RPMI8226 (cell line): Measurements from ENCODE around the gene ORAI2.
"Not testable (repeated sequence)": the region's sequence is repeated elsewhere in the genome, so short reads cannot be mapped to it uniquely, and the experiment has no call there.

ENCODE experiments used
- DNase-seq: peaks from one replicate; pipeline ENCODE4 v3.0.0-alpha.2; 2015

ORAI2 gene

DNA sequence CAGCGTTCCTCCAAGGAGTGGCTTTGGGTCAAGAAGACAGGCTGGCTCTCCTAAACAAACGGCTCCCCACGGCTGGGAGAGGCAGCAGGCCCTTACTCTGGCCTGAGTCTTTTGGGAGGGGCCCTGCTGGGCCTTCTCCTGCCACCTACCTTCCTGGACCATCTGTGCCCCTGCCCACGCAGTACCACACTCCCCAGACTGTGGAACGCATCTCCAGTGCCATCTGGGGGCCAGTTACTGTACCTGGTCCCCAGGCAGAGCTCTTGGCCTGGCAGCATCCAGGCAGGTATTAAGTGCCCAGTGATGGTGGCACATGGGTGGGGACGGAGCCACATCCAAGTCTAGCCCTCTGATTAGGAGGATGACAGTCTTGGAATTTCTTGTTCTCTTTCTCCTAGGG is 16.9 kb downstream of the ORAI2 start:
- peak; percentile 86 for DNase-seq

DNA sequence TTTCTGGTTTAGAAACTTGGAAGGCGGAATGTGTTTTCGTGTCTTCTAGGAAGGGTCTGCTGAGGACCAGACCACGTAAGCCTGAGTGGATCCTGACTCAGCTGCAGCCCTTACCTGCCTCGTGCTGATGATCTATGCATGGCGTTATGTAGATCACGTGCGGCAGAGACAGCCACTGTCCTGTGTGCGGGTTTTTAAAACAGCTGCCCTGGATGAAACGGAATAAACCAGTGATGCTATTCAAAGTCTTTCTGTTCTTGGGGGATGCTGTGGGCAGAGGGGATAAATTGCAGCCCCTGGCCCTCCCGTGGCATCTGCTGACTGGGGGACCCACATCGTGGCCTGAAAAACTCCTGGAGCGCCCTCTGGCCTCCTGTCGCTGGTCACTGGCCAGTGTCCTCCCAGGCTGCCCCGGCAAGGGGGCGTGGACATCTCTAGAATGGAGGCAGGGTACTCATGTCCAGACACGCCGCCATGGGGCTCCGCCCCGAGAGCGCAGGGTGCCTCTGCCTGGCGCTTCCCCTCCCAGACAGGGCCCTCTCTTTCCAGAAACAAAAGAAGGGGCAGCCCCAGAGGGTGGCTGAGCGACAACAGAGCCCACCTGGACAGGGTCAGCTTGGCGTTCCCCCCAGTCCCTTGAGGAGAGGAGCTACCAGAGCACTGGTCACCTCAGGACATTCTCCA is 18.1 kb downstream of the ORAI2 start:
- peak; percentile 92 for DNase-seq

DNA sequence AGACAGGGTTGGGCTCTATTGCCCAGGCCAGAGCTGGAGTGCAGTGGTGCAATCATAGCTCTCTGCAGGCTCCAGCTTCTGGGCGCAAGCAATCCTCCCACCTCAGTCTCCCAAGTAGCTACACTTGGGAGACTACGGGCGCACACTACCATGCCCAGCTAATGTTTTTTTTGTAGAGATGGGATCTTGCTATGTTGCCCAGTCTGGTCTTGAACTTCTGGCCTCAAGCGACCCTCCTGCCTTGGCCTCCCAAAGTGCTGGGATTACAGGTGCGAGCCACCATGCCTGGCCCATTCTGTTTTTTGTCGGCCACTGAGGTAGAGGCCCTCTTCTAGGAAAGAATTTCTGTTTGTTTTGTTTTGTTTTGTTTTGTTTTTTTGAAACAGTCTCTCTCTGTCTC is 19.1 kb downstream of the ORAI2 start:
- no peak for DNase-seq

DNA sequence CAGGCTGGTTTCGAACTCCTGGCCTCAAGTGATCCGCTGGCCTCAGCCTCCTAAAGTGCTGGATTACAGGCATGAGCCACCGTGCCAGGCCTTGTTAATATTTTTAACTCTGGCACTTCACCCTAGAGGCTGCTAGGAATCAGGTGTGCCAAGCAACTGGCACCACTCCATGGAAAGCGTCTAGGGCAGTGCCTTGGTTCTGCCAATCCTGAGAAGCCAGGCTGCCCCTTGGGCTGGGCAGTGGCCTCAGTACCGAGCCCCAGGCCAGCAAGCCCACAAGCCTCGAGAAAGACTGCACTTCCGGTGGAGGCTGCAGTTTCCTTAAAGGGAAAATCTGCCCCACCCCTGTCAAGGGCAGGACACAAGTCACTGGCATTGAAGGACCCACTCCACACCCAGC is 19.9 kb downstream of the ORAI2 start:
- no peak for DNase-seq

DNA sequence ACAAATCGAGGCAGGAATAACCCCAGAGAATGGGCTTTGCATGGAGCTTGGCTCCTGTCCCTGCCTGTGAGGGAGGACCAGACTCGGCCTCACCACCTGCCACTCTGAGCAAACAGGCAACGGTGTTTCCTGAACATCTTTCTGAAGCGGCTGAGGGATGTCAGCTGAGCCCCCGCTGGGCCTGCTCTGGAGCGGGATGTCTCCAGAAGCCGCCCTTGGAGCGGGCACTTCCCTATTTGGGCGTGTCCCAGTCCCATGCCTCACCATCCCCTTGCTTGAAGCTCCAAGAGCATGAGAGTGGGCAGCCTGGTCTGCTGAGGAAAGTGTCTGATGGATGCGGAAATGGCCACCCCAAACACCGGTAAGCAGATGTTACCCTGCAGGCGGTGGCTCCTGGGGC is 21.1 kb downstream of the ORAI2 start:
- DNase-seq: no peak

DNA sequence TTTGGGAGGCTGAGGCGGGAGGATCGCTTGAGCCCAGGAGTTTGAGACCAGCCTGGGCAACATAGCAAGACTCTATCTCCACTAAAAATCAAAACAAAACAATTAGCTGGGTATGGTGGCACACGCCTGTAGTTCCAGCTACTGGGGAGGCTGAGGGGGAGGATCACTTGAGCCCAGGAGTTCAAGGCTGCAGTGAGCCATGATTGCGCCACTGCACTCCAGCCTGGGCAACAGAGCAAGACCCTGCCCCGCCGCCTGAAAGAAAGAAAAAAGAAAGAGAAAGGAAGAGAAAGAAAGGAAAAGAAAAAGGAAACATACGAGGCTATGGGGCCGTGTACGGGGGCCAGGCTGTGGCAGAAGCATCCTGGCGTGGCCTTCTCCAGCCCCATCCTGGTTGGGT is 21.6 kb downstream of the ORAI2 start:
- not testable (repeated sequence) for DNase-seq

DNA sequence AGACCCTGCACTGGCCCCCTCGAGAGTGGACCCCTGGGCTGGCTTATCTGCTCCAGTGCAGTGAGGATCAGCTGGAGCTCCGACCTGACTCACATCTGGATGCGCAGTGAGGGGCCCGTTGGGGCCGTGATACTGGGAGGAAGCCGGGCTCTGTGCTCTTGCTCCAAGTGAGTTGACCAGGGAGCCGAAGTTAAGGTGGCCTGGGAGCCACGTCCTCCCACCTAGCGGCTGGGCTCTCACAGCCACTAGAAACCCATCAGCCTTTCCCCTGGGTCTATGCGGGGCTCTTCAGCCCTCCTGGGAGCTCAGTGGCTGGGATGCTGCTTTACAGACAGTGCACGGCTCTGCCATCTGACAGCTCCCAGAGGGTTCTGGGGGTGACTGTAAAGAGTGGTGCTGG is 22.2 kb downstream of the ORAI2 start:
- no peak for DNase-seq

DNA sequence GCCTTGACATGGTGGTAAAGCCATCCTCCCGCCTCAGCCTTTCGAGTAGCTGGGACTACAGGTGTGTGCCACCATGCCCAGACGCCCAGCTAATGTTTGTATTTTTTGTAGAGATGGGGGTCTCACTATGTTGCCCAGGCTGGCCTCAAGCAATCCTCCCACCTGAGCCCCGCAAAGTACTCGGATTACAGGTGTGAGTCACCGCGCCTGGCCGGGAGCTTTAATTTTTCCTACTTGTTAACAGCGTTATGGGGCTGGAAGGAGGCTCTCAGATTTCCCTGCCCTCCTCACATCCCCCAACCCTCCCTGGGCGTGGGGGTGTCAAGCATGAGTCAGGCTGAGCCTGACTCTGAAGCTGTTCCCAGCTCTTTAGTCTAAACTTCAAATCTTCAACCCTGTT is 23.0 kb downstream of the ORAI2 start:
- DNase-seq: no peak

DNA sequence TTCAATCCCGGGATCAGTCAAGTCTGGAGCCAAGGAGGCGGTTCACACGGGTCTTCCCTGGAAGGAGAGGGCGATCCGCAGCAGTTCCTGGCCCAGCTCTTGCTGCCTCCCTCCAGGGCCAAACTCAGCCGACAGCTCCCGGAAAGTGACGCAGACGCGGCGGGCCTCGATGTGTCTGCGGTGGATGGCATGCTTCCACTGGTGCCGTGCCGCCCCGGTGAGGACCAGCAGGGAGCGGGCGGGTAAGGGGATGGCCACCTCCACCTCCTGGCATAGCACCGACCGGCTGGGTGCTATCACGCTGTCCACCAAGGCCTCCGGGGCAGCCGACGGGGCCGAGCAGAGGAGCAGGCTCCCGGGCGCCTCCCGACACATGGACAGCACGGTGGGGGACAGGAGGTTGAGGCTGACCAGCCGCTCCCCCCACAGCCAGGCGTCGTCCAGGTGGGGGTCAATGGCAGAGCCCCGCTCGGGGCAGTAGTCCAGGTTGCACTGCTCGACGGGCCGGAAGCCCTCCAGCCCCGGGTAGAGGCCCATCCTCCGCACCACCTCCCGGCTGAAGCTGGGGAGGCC is 24.1 kb downstream of the ORAI2 start:
- no peak for DNase-seq

DNA sequence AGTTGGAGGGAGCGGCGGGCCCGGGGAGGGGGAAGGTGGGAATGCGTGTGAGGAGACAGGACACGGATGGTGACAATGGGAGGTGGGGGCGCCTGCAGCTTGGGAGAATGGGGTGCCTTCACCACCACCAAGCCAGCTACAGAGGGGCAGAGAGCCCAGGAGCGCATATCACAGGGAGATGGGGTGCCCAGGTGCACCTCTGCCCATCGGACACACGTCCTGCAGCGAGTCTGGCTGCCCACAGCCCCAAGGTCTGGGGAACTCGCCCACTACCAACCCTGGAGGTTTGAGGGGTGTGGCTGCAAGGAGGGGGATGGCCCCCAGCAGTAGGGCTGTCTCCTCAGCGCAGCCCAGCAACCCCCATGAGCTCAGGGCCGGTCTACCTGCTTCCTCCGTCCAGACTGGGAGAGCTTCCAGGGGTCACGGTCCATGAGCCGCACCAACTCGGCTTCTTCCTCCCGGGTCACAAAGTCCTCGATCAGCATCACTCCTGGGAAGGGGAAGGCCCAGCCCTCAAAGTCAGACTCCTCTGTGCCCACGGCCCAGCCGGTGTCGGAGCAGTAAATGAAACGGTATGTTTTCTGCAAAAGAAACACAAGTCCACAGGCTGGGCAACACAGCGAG is 26.0 kb downstream of the ORAI2 start:
- no peak for DNase-seq

DNA sequence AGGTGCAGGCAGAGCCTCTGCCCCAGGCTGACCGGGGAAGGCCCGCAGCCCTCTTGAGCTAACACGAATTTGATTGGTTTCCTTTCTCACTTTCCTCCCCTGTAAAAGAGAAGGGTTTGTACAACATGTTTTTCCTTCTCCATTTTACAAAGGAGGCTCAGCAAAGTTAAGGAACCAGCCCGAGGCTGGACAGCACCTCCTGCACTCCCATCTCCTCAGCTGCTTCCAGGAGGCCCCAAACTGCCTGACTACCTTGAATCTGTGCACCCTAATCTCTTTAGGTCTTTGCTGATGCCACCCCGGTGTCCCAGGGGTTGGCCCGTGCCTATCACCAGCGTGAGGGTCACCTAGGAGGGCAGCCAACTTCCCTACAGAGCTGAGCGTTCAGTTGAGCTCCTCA is 27.1 kb downstream of the ORAI2 start:
- no peak for DNase-seq

DNA sequence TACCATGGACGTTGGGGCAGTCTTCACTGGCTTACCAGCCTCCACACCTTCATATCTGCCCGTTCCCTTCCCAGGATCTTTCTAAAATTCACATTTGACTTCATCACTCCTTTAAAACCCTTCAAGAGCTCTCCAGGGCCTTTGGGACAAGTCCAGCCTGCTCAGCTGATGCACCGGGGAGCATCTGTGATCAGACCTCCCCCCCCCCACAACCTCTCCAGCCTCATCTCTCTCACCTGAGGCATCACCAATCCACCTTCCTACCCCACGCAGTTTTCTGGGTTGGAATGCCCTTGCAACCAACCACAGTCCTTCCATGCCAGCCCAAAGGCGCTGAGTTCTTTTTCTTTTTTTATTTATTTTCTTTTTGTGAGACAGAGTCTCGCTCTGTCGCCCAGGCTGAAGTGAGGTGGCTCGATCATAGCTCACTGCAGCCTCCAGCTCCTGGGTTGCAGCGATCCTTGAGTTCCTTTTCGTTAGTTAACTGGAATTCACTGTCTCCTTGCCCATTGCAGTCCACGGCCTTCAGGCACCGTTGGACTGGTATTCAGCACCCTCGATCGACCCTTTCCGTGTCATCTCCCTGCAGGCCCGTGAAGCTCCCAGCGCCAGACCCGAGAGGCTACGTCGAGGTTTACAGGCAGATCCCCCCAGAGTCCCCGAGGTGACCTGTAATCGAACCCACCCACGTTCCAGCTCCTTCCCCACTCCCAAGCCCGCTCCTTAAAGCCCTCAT is 30.6 kb downstream of the ORAI2 start:
- DNase-seq: peak; percentile 36

DNA sequence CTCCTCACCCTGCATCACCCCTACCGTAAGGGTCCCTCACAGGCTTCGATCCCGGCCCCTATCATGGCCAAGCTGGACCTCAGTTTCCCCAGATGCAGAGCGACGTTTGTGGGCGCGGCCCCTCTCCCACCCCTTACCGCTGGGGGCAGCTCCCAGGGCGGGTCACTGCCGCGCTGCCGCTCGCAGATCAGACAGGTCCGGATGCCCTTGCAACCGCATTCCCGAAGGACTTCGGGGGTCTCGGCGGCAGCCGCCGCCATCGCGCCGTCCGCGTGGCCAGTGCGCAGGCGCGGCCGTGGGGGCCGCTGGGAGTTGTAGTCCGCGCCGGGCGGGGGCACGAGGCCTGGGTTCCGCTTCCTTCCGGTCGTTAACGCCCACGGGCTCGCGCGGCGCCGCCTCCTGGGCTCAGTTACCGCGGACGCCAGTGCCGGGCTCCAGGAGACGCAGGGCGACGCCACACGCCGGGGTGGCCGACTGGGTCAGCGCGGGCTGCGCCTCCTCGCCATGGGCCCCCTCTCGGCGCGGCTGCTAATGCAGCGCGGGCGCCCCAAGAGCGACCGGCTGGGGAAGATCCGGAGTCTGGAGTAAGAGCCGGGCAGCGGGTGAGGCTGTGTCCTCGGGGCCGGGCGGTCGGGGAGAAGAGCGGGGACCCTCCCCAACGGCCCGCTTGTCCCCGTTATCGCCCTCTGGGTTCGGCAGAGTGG is 31.4 kb downstream of the ORAI2 start, which contains the start of the genes ALKBH4 and LRWD1:
ALKBH4 (minus strand) TSS at position 287 of the 704 bp plus-strand sequence; CDS start at position 260, 27 bp downstream.
LRWD1 (plus strand) TSS at position 408 of the 704 bp plus-strand sequence; CDS start at position 505, 97 bp downstream.
- peak; percentile 98 for DNase-seq

DNA sequence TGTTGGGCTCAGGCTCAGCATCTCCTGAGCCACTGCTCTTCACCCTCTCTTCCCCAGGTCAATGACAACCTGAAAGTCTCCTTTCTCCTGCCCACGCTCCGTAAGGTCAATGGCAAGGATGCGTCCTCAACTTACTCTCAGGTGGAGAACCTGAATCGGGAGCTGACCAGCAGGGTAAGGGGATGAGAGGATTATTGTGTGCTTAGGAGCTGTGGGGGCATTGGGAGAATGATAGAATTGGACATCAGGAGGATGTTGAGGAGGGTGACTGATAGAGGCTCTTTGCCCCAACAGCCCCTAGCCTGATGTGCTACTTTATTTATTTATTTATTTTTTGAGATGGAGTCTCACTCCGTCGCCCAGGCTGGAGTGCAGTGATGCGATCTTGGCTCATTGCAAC is 32.7 kb downstream of the ORAI2 start:
- no peak for DNase-seq

DNA sequence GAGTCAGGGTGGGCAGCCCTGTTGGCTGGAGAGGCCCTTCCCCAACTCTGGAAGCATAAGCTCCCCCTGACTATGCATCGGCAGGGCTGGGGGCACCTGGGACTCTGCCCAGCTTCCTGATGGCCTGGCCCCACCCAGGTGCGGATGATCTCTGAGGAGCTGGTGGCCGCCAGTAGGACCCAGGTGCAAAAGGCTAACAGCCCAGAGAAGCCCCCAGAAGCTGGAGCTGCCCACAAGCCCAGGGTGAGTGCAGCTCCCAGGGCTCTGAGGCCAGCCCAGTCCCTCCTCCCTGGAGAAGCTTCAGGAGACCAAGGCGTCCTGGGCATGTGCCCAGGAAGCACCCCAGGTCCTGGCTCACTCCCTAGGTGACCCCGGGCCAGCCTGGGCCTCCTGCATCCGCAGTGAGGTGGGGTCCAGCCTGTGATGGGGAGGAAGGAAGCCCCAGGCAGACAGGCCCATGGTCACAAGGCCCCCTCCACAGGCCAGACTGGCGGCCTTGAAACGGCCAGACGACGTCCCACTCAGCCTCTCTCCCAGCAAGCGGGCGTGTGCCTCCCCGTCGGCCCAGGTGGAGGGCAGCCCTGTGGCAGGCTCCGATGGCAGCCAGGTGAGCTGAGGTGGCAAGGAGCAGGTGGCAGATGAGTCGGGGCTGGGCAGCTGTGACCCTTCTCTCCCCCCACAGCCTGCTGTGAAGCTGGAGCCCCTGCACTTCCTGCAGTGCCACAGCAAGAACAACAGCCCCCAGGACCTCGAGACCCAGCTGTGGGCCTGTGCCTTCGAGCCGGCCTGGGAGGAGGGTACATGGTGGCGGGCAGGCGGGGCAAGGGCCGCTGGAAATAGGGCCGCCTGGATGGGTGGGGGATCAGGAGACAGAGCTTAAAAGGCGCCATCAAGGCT is 34.5 kb downstream of the ORAI2 start:
- DNase-seq: no peak

DNA sequence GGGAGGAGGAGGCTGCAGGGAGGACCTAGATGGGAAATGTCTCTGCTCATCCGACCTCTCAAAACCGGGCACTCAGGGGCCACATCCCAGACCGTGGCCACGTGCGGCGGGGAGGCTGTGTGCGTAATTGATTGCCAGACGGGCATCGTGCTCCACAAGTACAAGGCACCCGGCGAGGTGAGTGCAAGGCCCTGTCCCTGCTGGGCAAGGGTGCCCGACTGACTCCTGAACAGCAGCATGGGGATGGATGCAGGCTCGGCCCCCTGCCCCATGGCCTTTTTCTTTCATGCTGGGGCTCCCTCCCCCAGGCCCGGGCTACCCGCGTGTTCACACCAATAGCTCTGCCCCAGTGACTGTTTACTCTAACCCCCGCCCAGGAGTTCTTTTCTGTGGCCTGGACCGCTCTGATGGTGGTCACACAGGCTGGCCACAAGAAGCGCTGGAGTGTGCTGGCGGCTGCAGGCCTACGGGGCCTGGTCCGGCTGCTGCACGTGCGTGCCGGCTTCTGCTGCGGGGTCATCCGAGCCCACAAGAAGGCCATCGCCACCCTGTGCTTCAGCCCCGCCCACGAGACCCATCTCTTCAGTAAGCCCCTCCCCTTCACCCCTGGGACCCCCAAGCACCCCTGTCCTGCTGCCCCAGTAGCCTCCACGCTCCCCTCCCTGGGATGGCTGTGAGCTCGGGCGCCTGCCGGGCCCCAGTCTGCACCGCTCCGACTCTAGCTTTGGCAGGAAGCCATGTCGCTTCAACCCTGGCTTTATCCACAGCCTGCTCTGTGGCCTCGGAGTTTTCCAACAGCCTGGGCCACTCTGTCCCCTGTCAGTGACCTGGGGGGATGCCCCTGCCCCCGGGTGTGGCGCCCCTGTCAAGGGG is 35.3 kb downstream of the ORAI2 start:
- DNase-seq: no peak

DNA sequence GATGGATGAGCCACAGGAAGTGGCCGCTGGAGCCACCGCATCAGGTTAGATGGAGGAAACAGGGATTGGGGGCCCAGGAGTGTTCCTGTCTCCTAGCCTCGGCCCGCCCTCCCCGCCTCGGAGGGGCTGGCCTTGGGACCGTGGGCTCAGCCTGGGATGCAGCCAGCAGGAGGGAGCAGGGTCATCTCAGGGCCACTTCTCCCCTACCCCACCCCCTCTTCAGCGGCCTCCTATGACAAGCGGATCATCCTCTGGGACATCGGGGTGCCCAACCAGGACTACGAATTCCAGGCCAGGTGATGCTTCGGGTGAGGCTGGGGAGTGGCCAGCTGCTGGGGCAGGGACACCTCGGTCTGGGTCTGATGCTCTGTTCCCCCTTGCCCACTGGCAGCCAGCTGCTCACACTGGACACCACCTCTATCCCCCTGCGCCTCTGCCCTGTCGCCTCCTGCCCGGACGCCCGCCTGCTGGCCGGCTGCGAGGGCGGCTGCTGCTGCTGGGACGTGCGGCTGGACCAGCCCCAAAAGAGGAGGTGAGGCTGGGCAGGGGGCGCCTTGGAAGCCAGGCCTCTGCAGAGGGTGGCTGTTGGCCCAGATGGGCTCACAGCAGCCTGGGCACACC is 36.1 kb downstream of the ORAI2 start:
- DNase-seq: no peak

DNA sequence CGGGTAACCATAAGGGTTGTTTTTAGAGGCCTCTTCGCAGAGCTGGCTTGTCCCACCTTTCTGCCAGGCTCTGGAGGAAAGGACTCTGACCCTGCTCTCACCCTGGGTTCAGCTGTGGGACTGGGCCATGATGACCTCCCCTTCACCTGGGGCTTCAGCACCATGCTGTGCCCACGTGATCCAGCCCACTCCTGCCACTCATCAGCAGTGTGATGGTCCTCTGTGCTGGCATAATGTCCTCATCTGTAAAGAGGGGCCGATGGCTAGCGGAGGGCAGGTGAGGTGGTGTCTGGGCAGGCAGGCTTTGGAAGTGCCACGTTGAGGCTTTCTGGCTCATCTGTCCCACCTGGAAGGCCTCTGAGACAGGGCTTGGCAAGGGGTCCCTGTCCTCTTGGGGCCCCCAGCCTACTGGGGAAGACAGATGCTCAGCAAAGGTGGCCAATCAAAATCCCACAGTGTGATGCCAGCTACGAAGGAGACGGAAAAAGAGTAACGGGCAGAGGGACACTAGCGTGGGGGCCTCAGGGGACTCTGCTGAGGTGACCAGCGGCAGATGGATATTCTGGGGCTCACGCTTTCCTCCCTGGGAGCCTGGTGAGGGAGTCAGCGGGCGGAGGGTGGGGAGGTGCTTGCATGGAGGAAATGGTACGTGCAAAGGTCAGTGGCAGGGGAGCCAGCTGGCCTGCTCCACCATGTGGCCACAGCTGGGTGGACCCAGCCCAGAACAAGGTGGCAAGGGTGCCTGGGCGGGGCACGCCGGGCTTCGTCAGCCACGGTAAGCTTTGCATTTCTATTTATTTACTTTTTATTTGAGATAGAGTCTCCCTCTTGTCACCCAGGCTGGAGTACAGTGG is 36.8 kb downstream of the ORAI2 start:
- no peak for DNase-seq

DNA sequence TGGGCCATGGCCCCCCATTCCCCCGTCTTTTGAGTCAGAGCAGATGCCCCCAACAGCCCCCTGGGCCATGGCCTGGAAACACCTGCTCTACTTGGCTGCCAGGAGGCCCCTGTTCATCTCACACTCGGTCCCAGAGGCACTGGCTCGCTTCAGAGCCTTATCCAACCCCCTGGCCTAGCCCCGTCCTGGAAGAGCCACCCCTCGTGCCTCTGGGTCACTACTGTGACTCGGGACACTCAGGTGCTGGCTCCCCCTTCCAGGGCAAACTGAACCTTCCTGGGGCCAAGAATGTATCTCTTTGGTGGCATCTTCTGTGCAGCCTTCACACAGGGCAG is 38.4 kb downstream of the ORAI2 start:
- DNase-seq: no peak
